HG02798 (cell line): ENCODE data around the gene MIPOL1.
"Not testable (repeated sequence)": the region's sequence is repeated elsewhere in the genome, so short reads cannot be mapped to it uniquely, and the experiment has no call there.

Source experiments
- ATAC-seq: cut with Tn5 transposase; IDR thresholded peaks from one replicate; pipeline ENCODE4 v1.9.1; 2021; ENCODE audit warnings: mild to moderate bottlenecking; ENCODE audit not compliant: unreplicated experiment, poor library complexity

The MIPOL1 gene

DNA sequence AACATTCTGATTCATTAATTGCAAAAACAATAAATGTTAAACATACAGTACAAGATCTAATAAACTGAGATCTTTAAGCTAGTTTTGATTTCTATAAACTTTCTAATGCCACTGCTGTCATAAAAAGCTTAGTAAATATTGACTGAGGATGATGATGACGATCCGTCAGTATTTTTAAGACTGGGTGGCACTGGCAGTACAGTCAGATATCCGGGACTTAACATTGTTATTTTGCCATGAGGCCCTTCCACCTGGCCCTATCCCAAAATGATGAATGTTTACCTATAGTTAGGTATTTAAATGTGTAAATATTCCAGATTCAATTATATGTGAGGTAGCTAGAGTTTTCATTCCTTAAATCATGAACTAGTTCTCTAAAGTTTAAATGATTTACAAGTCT is 238.8 kb downstream of the MIPOL1 start:
- no peak for ATAC-seq

DNA sequence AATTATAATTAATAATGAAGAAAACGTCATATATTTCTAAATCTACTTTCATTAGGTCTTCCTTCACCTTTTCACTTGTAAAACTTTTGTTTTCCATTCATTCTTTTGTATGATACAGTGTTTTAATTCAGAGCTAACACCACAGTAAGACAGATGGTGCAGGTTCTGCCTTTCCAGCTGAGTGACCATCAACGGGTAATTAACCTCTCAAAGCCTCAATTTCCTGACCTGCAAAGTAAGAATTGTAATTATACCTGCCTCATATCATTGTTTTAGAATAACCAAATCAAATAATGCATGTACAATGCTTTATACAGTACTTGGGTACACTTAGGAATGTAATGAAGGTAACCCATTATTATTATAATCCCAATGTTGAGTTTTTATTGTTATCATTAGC is 239.8 kb downstream of the MIPOL1 start:
- ATAC-seq: no peak

DNA sequence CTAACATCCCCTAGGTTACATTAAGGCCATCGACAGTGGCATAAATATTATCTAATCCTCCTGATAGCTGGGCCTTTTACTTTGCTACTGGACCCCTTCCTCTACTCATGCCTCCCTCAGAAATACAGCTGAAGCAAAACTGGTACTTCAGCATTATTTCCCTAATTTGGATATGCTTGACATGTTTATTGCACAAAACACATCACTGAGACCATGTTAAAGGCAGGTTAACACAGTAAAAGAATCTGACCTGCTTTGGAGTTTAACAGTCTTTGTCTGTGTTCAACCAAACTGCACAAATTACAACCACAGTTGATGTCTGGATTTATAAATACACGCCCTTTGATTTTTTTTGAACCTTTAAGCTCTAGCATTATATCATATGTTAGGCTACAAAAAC is 240.7 kb downstream of the MIPOL1 start:
- no peak for ATAC-seq

DNA sequence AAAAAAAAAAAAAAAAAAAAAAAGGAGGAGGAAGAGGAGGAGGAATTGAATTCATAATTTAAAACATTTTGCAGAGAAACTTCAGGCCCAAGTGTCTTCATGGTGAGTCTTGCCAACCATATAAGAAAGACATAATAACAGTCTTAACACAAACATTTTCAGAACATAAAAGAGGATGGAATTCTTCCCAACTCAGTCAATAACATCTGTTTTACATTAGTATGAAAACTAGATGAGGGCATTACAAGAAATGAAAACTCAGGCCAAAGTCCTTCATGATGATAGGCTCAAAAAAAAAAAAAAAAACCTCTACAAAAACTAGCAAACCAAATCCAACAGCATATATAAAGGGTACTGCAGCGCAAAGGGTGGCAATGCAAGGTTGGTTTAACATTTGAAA is 245.7 kb downstream of the MIPOL1 start:
- ATAC-seq: no peak

DNA sequence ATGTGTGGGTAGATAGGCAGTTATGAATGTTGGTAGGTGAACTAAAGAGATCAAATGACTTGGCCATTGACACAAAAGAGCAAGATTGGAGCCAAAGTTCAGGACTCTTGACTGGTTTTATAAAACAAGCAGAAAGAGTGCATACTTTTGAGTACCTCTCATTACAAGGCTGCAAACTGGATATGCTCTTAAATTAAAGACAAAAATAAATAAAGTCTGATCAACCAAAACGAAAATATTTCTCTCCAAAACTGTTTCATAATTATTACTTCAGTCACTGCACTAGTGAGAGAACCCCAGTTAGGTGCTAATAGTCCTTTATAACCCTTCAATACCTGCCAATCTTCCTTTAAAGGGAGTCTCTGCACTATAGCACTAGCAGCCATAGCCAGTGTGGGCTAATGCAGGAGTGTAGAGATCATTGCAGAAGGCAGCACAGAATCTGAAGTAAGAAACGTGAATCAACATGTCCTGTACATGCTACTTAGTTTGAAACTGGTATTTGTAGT is 250.2 kb downstream of the MIPOL1 start:
- ATAC-seq: no peak

DNA sequence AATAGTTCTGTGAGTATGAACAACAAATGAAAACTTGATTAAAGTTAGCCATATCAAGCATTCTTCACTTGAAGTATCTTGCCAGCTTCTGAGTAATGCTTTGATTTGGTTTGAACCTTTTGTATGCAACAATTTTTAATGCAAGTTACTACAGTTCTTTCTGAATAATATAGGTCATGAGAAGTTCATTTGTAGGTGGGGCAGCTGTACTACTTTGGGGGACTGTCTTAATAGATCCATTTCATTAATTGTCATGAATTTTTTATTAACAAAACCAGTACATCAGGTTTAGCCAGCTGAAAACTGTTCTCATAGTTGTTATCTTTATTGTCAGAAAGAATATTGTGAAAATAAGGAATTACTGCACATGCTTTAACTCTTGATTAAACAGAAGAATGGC is 254.6 kb downstream of the MIPOL1 start:
- ATAC-seq: no peak

DNA sequence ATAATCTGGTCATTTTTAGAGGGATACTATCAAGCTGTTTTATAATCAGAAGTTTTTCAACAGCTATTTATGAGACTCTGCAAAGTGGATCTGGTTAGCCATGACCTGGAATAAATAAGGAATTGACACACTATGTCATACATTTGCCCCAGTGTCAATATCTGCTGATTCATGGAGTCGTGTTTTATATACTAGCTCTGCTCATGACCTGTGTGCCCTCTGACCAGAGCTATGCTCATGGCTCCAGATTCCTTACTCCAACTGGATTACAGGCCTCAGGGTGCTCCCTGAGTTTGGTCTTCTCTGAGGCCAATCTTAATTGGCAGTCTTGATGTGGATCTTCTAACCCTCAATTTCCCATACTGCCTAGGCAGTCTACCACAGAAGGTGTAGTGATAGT is 256.2 kb downstream of the MIPOL1 start:
- no peak for ATAC-seq

DNA sequence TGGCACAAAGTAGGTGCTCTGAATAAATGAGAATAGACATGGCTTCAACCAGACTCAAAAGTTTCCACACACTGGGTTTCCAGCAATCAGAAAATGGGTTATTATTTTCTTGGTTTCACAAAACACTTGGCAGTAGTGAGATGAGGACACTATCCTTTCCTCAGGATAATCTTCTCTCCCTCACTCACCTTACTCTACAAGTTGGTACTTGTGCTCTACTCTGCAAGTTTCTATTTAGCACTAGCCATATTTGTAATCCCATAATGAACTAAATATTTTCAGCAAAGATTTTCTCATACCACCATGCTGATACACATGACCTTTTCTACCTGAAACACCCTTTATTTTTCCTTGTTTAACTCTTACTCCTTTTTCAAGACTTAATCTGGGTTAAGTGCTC is 259.6 kb downstream of the MIPOL1 start:
- ATAC-seq: no peak

DNA sequence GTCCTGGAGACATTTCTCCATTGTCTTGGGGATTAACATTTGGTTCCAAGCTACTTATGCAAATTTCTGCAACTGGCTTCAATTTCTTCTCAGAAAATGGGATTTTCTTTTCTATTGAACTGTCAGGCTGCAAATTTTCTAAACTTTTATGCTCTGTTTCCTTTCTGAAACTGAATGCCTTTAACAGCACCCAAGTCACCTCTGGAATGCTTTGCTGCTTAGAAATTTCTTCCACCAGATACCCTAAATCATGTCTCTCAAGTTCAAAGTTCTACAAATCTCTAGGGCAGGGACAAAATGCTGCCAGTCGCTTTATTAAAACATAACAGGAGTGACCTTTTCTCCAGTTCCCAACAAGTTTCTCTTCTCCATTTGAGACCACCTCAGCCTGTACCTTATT is 264.7 kb downstream of the MIPOL1 start:
- ATAC-seq: not testable (repeated sequence)

DNA sequence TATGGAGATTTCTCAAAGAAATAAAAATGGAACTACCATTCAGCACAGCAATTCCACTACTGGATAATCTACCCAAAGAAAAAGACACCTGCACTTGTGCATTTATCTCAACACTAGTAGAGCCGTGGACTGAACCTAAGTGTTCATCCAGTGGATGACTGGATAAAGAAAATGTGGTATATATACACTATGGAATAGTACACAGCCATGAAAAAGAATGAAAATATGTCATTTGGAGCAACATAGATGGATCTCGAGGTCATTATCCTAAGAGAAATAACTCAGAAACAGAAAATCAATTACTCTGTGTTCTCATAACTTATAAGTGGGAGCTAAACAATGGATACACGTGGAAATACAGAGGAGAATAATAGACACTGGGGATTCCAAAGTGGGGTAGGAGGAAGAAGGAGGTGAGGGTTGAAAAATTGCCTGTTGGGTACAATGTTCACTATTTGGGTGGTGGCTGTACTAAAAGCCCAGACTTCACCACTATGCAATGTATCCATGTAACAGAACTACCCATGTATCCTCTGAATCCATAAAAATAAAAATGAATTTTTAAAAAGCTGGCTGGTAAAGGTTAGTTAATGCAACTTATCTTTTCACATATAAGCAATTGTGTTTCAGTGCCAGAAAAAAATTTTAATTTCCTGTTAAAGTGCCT is 266.6 kb downstream of the MIPOL1 start:
- no peak for ATAC-seq

DNA sequence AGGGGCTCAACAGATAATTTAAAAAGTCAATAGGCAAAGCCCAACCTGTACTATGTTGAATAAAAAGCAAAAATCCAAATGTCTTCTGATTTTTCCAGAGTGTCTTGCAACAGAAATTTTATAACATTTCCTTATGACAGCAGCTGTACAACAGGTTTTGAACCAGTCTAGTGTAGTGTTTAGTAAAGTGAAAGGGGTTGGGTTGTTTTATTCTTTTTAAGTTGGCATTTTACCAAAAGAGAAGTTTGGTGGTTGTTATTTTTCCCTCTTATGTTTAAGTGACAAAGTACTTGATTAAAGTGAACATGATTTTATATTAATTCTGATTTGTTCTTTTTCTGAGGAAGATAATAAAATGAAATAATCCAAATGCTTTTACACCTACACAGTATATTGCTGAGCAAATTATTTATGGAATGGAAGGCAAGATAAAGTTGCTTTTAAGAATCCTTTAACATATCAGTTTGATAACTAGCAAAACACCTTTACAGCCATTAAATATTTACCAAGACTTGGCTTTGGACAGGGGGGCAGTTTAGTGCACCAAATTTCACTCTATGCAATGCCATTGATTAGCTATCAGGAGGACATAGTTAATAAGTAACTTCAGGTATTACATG is 268.4 kb downstream of the MIPOL1 start:
- ATAC-seq: no peak

DNA sequence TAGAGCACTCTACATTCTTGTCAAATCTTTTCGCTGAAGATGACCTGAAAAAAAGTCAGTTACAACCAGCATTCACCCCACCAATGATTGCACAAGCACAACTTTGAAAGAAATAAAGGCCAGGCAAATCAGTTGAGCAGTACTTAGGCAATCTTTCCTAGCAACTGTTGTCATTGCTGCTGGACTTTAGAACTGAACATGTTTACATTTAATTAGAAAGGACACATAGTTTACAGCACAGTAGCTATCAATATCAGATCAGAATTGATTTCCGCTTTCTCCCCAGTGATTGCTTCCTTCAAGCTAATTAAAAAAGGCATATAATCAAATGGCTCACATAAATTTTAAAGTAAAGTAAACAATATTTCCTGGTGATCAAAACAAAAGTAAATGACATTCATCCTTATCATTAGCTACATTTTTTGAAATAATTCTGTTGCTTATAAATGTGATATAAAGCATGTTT is 268.9 kb downstream of the MIPOL1 start:
- ATAC-seq: no peak

DNA sequence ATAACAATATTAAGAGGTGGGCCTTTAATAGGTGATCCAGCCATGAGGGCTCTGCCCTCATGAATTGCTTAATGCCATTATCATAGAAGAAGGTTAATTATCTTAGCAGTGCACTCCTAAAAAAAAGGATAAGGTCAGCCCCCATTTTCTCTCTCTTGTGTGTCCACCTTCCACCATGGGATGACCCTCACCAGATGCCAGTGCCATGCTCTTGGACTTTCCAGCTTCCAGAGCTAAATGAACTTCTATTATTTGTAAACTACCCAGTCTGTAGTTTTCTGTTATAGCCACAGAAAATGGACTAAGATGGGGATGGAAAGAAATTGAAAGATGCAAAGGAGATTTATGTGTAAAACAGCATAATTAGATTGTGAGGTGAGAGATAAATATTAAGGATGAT is 271.9 kb downstream of the MIPOL1 start:
- no peak for ATAC-seq

DNA sequence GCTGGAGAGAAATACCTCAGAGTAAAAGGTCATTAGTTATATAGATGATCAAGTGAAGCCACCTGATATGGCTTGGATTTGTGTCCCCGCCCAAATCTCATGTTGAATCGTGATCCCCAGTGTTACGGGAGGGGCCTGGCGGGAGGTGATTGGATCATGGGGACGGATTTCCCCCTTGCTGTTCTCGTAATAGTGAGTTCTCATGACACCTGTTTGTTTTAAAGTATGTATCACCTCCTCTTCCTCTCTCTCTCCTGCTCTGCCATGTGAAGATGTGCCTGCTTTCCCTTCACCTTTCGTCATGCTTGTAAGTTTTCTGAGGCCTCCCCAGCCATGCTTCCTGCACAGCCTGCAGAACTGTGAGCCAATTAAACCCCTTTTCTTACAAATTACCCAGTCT is 272.5 kb downstream of the MIPOL1 start:
- no peak for ATAC-seq

DNA sequence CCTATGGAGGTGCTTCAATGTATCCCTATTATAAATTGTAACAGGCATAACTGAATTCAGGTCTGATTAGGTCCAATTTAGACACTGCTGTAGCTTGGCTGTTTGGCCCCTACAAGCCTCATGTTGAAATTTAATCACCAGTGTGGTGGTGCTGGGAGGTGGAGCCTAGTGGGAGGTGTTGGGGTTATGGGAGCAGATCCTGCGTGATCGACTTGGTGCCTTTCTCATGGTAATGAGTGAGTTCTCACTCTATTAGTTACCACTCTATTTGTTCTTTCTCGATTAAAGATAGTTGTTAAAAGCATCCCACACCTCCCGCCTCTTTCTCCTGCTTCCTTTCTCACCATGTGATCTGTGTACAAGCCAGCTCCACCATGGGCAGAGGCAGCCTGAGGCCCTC is 275.2 kb downstream of the MIPOL1 start:
- no peak for ATAC-seq

DNA sequence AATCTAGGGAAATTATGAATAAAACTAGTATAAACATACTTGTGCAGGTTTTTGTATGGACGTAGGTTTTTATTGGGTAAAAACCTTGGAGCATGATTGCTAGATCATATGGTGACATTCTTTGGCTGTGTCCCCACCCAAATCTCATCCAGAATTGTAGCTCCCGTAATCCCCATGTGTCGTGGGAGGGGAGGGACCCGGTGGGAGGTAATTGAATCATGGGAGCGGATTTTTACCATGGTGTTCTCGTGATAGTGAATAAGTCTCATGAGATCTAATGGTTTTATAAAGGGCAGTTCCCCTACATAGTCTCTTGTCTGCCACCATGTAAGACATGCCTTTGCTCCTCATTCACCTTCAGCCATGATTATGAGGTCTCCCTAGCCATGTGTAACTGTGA is 276.5 kb downstream of the MIPOL1 start:
- no peak for ATAC-seq

DNA sequence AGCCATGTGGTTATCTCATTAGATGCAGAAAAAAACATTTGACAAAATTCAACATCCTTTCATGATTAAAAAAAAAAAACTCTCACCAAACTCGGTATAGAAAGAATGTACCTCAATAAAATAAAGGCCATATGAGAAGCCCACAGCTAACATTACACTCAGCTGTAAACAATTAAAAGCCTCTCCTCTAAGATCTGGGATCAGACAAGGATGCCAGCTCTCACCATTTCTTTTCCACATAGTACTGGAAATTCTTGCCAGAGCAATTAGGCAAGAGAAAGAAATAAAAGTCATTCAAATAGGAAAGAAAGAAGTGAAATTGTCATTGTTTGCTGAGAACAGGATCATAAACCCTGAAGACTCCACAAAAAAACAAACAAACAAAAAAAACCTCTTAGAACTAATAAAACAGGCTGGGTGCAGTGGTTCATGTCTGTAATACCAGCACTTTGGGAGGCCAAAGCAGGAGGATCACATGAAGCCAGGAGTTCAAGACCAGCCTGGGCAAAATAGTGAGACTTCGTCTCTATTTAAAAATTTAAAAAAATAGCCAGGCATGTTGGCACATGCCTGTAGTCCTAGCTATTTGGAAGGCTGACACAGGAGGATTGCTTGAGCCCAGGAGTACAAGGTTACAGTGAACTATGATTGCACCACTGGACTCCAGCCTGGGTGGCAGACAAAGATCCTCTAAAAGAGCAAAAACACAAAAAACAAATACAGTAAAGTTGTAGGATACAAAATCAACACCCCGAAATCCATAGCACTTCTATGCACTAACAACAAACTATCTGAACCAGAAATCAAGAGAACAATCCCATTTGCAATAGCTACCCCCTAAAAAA is 282.9 kb downstream of the MIPOL1 start:
- ATAC-seq: no peak

DNA sequence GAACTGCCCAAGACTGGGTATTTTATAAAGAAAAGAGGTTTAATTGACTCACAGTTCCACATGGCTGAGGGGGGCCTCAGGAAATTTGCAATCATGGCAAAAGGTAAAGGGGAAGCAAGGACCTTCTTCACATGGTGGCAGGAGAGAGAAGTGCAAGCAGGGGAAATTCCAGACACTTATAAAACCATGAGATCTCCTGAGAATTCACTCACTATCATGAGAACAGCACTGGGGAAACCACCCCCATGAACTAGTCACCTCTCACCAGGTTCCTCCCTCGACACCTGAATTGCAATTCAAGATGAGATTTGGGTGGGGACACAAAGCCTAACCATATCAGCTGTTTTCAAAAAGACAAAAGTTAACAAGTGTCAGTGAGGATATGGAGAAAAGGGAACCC is 284.7 kb downstream of the MIPOL1 start:
- no peak for ATAC-seq

DNA sequence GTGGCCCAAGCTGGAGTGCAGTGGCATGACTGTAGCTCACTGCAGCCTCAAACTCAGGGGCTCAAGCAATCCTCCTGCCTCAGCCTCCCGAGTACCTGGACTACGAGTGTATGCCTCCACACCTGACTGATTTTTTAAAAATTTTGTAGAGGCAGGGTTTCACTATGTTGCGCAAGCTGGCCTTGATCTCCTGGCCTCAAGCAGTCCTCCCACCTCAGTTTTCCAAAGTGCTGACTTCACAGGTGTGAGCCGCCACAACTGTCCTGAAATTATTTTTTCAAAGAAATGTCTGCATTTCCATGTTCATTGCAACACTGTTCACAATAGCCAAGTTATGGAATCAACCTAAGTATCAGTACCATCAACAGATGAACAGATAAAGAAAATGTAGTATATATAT is 285.9 kb downstream of the MIPOL1 start:
- no peak for ATAC-seq

DNA sequence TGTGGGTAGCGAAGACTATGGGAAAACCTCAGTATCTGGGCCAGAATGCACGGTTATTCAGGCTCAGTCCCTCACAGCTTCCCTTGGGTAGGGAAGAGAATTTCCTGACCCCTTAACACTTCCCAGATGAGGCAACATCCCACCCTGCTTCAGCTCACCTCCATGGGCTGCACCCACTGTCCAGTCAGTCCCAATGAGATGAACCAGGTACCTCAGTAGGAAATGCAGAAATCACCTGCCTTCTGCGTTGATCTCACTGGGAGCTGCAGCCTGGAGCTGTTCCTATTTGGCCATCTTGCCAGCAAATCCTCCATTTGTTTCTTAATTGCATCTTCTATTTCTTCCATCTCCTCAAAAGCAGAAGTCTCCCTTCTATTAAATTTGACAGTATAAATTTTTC is 292.9 kb downstream of the MIPOL1 start:
- ATAC-seq: no peak

DNA sequence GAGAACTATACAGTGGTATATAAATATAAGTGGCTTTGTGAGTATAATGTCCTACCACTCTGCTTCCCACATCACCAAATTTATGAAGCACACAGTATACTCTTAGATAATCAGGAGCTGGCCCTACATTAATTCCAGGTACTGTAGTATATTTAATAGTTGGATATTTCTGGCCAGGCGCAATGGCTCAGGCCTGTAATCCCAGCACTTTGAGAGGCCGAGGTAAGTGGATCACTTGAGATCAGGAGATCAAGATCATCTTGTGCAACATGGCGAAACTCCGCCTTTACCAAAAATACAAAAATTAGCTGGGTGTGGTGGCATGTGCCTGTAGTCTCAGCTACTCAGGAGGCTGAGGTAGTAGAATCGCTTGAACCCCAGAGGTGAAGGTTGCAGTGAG is 293.3 kb downstream of the MIPOL1 start:
- ATAC-seq: no peak
